ENCODE measurements around the gene PITPNM1.

The PITPNM1 gene

DNA sequence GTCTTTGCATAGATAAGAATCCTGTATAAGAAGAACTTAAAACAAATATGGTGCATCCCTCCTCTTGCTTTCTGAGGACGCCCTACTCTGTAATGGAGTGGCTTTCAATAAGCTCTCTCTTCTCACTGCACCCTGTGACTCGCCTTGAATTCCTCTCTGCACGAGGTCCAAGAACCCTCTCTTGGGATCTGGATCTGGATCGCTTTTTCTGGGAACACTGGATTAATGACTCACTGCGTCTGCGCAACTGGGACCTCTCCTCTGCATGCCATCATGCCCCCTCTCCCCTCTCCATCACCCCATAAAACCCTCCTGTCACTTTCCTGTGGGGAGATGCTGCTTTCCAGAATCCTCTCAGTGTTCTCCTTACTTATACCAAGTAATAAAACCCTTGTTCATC, 33.1 kb upstream of the PITPNM1 start:
- TF ChIP-seq, protein P1, sequence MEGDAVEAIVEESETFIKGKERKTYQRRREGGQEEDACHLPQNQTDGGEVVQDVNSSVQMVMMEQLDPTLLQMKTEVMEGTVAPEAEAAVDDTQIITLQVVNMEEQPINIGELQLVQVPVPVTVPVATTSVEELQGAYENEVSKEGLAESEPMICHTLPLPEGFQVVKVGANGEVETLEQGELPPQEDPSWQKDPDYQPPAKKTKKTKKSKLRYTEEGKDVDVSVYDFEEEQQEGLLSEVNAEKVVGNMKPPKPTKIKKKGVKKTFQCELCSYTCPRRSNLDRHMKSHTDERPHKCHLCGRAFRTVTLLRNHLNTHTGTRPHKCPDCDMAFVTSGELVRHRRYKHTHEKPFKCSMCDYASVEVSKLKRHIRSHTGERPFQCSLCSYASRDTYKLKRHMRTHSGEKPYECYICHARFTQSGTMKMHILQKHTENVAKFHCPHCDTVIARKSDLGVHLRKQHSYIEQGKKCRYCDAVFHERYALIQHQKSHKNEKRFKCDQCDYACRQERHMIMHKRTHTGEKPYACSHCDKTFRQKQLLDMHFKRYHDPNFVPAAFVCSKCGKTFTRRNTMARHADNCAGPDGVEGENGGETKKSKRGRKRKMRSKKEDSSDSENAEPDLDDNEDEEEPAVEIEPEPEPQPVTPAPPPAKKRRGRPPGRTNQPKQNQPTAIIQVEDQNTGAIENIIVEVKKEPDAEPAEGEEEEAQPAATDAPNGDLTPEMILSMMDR (conservative IDR thresholded peaks at IDR 0.05; ENCODE audit: low read length): no peak
- TF ChIP-seq EZH2phosphoT487 (IDR thresholded peaks at IDR 0.05; ENCODE audit: borderline replicate concordance): no peak
- H3K79me2 ChIP-seq (ENCODE audit: insufficient read depth, low read length): no peaks in the 10 kb centered on the region
- H3K9ac ChIP-seq (ENCODE audit: low read depth, low read length, poor library complexity, severe bottlenecking): no peak overlapping the region
- no peak overlapping the region for H3K4me2 ChIP-seq (ENCODE audit: low read depth, low read length, poor library complexity, severe bottlenecking)
- no peaks in the 10 kb centered on the region for H3K9me2 ChIP-seq (replicated peaks; ENCODE audit: low read depth, low read length)
- H3K4me1 ChIP-seq (ENCODE audit: insufficient read depth, low read length, poor library complexity, severe bottlenecking): no peaks in the 10 kb centered on the region
- H2AFZ ChIP-seq (ENCODE audit: low read length): no peak overlapping the region
- no peaks in the 10 kb centered on the region for H3K36me3 ChIP-seq (ENCODE audit: insufficient read depth, low read length)
- H3F3A ChIP-seq (ENCODE audit: low read depth): no peaks in the 10 kb centered on the region
- H3K4me3 ChIP-seq (ENCODE audit: low read length, poor library complexity, severe bottlenecking): no peak overlapping the region
- peaks cover 14% of the 10 kb centered on the region; the same call in 1 of the 2 replicates for H3K9me3 ChIP-seq (ENCODE audit: insufficient read depth, low read depth, low read length)
- no peaks in the 10 kb centered on the region for H3K27me3 ChIP-seq (ENCODE audit: insufficient read depth, low read length, poor library complexity, severe bottlenecking)
- H4K20me1 ChIP-seq (ENCODE audit: insufficient read depth, low read length, poor library complexity, severe bottlenecking): no peaks in the 10 kb centered on the region

DNA sequence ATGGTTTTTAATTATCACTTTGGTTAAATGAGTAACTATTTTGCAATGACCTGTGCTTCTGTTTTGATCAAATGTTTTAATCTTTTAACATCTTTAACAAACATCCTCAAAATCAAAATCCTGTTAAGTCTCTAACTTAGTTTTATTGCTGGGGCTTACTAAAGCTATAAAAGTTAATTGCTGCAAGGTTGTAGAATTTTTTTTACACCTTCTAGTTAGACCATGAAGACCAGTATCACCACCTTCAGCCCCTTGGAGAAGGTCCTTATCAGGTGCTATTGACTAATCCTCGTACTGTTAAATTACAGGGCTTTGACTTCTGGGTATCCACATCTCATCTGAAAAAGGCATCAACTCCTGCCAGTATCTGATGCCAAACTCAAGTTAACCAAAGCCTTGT, 30.4 kb upstream of the PITPNM1 start:
- H2AFZ ChIP-seq (ENCODE audit: low read length): no peak overlapping the region
- TF ChIP-seq EZH2phosphoT487 (IDR thresholded peaks at IDR 0.05; ENCODE audit: borderline replicate concordance): no peak
- TF ChIP-seq, protein P1 (conservative IDR thresholded peaks at IDR 0.05; ENCODE audit: low read length): no peak
- H3K36me3 ChIP-seq (ENCODE audit: insufficient read depth, low read length): no peaks in the 10 kb centered on the region
- H3K4me3 ChIP-seq (ENCODE audit: low read length, poor library complexity, severe bottlenecking): no peak overlapping the region
- H3K4me2 ChIP-seq (ENCODE audit: low read depth, low read length, poor library complexity, severe bottlenecking): no peak overlapping the region
- H3K9me3 ChIP-seq (ENCODE audit: insufficient read depth, low read depth, low read length): peaks cover 14% of the 10 kb centered on the region; the same call in 1 of the 2 replicates
- H3K9ac ChIP-seq (ENCODE audit: low read depth, low read length, poor library complexity, severe bottlenecking): no peak overlapping the region
- H3K4me1 ChIP-seq (ENCODE audit: insufficient read depth, low read length, poor library complexity, severe bottlenecking): no peaks in the 10 kb centered on the region
- H3K27me3 ChIP-seq (ENCODE audit: insufficient read depth, low read length, poor library complexity, severe bottlenecking): no peaks in the 10 kb centered on the region
- no peaks in the 10 kb centered on the region for H3F3A ChIP-seq (ENCODE audit: low read depth)
- no peaks in the 10 kb centered on the region for H3K9me2 ChIP-seq (replicated peaks; ENCODE audit: low read depth, low read length)
- no peaks in the 10 kb centered on the region for H4K20me1 ChIP-seq (ENCODE audit: insufficient read depth, low read length, poor library complexity, severe bottlenecking)
- H3K79me2 ChIP-seq (ENCODE audit: insufficient read depth, low read length): no peaks in the 10 kb centered on the region

DNA sequence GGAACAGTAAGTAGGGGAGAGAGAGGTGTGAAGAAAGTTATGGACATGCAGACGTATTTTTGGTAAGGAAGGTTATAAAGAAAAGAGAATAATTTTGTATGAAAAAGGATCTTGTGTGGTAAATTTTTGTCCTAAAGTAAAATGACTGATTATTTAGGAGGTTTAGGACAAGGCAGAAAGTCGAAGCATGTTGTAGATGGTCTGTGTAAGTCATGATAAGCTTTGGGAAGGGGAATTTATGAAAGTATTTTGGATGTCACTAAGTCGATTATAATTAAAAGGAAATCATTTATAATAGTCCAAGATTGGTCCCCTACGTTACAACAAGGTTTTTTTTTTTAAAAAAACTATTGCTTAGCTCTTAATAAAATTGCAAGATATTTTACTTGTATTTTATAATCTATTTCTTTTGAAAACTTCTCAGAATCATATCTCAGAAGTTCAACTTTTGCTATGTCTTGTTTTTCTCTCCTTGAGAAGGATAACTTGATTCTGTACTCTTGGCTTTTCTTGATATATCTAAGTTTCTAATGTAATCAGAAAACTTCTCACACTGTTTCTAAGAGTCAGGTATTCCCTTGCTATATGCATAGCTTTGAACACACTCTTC, 29.0 kb upstream of the PITPNM1 start:
- peaks cover 14% of the 10 kb centered on the region; the same call in 1 of the 2 replicates for H3K9me3 ChIP-seq (ENCODE audit: insufficient read depth, low read depth, low read length)
- no peaks in the 10 kb centered on the region for H4K20me1 ChIP-seq (ENCODE audit: insufficient read depth, low read length, poor library complexity, severe bottlenecking)
- no peaks in the 10 kb centered on the region for H3K9me2 ChIP-seq (replicated peaks; ENCODE audit: low read depth, low read length)
- H3F3A ChIP-seq (ENCODE audit: low read depth): no peaks in the 10 kb centered on the region
- no peak overlapping the region for H2AFZ ChIP-seq (ENCODE audit: low read length)
- no peaks in the 10 kb centered on the region for H3K79me2 ChIP-seq (ENCODE audit: insufficient read depth, low read length)
- TF ChIP-seq, protein P1 (conservative IDR thresholded peaks at IDR 0.05; ENCODE audit: low read length): no peak
- no peak for TF ChIP-seq EZH2phosphoT487 (IDR thresholded peaks at IDR 0.05; ENCODE audit: borderline replicate concordance)
- no peaks in the 10 kb centered on the region for H3K36me3 ChIP-seq (ENCODE audit: insufficient read depth, low read length)
- no peaks in the 10 kb centered on the region for H3K27me3 ChIP-seq (ENCODE audit: insufficient read depth, low read length, poor library complexity, severe bottlenecking)
- H3K4me2 ChIP-seq (ENCODE audit: low read depth, low read length, poor library complexity, severe bottlenecking): no peak overlapping the region
- no peak overlapping the region for H3K9ac ChIP-seq (ENCODE audit: low read depth, low read length, poor library complexity, severe bottlenecking)
- H3K4me3 ChIP-seq (ENCODE audit: low read length, poor library complexity, severe bottlenecking): no peak overlapping the region
- no peaks in the 10 kb centered on the region for H3K4me1 ChIP-seq (ENCODE audit: insufficient read depth, low read length, poor library complexity, severe bottlenecking)

Measured in Loucy (cell line).